HCT116 (cell line): ENCODE data around the gene TRAIP. TPM values are rescaled to one million over a fixed set of nuclear protein-coding genes. Genes with fewer than 3 reads are reported as not detected.

Experiments used
- ATAC-seq: fragments of 200-7000 bp; cut with Tn5 transposase; 2 replicates; pipeline ENCODE4 v1.9.1; 2020; ENCODE audit warnings: mild to moderate bottlenecking, moderate library complexity
- BruUV-seq: library from RNA; stranded (reverse); fragments of 400-500 nt; replicated peaks from 2 replicates; lab custom pipeline; 2021; lab: Mats Ljungman, UMichigan
- CTCF ChIA-PET: fragments of 300-600 bp; sonication (Branson Sonifier 250); formaldehyde crosslinking; loops from one replicate; lab custom pipeline; 2021; ENCODE audit warnings: antibody characterized with exemption; lab: Charles Lee
- POLR2A ChIA-PET: fragments of 300-600, 350-600 bp; sonication (Branson Sonifier 250); formaldehyde crosslinking; loops from one replicate; lab custom pipeline; 2021; ENCODE audit warnings: antibody characterized with exemption; lab: Charles Lee
- RAD21 ChIA-PET, 2 experiments: fragments of 300-600 bp; sonication (Branson Sonifier 250); formaldehyde crosslinking; loops; one replicate each; lab custom pipeline; 2023; ENCODE audit warnings: low total read pairs in 2 of 2; ENCODE audit not compliant: uncharacterized antibody in 2 of 2, unreplicated experiment in 2 of 2, low non-redundant PET in 1 of 2; lab: Charles Lee
- DNase-seq: peaks from one replicate; pipeline ENCODE4 v3.0.0-alpha.2; 2010; ENCODE audit warnings: low read depth, low spot score
- H2AFZ ChIP-seq: fragments of 200-600 bp; shearing (Covaris generic), sonication (generic); 2 replicates; pipeline ENCODE4 v1.6.1; 2017; ENCODE audit warnings: low read depth, mixed run types, mixed read lengths, antibody characterized with exemption, low read length; ENCODE audit not compliant: poor library complexity, severe bottlenecking
- H3K27ac ChIP-seq: 2 replicates; pipeline ENCODE4 v1.5.1; 2012; ENCODE audit warnings: low read depth, low read length
- H3K27me3 ChIP-seq: fragments of 200-600 bp; sonication (generic); 2 replicates; pipeline ENCODE4 v1.6.1; 2016; ENCODE audit warnings: mixed run types, low read length, mixed read lengths; ENCODE audit not compliant: insufficient read depth
- H3K36me3 ChIP-seq, 2 experiments: fragments of 200-500 bp in 1 of 2; fragments of 200-600 bp in 1 of 2; sonication (Bioruptor generic) in 1 of 2; sonication (generic) in 1 of 2; 2 replicates each; pipeline versions ENCODE4 v1.5.1 to v1.6.1; 2014 to 2016; ENCODE audit warnings: low read length in 2 of 2, inconsistent platforms in 1 of 2, mixed read lengths in 1 of 2, mixed run types in 1 of 2; ENCODE audit not compliant: insufficient read depth in 2 of 2, control insufficient read depth in 1 of 2
- H3K4me1 ChIP-seq, 2 experiments: fragments of 200-600 bp in 1 of 2; sonication (generic) in 1 of 2; 2 replicates each; pipeline versions ENCODE4 v1.5.1 to v1.6.1; 2012 to 2017; ENCODE audit warnings: low read length in 2 of 2, inconsistent platforms in 1 of 2, mild to moderate bottlenecking in 1 of 2, mixed read lengths in 1 of 2, mixed run types in 1 of 2, moderate library complexity in 1 of 2; ENCODE audit not compliant: insufficient read depth in 2 of 2, control insufficient read depth in 1 of 2
- H3K4me2 ChIP-seq: fragments of 200-600 bp; sonication (generic); 2 replicates; pipeline ENCODE4 v1.6.1; 2017; ENCODE audit warnings: mixed run types, low read length, mixed read lengths
- H3K4me3 ChIP-seq, 2 experiments: fragments of 200-600 bp in 1 of 2; sonication (generic) in 1 of 2; replicated peaks in 1 of 2; 2 replicates each; pipeline ENCODE4 v1.5.1; 2011 to 2016; ENCODE audit warnings: low read length in 2 of 2, control low read depth in 1 of 2, low read depth in 1 of 2, mild to moderate bottlenecking in 1 of 2, mixed read lengths in 1 of 2, mixed run types in 1 of 2
- H3K79me2 ChIP-seq: fragments of 200-600 bp; sonication (generic); 2 replicates; pipeline ENCODE4 v1.6.1; 2017; ENCODE audit warnings: mild to moderate bottlenecking, mixed run types, low read length, moderate library complexity, mixed read lengths; ENCODE audit not compliant: insufficient read depth
- H3K9ac ChIP-seq: fragments of 200-600 bp; sonication (generic); 2 replicates; pipeline ENCODE4 v1.6.1; 2016; ENCODE audit warnings: low read length, mixed read lengths
- H3K9me2 ChIP-seq: fragments of 200-600 bp; sonication (generic), shearing (Covaris generic); 2 replicates; pipeline ENCODE4 v1.6.1; 2017; ENCODE audit warnings: mixed run types, mild to moderate bottlenecking, moderate library complexity; ENCODE audit not compliant: insufficient read depth
- H3K9me3 ChIP-seq, 2 experiments: fragments of 200-500 bp in 1 of 2; fragments of 200-600 bp in 1 of 2; sonication (Bioruptor generic) in 1 of 2; sonication (generic) in 1 of 2; 2 replicates each; pipeline ENCODE4 v1.6.1; 2014 to 2017; ENCODE audit warnings: low read length in 2 of 2, mixed read lengths in 2 of 2, inconsistent platforms in 1 of 2, low read depth in 1 of 2, mild to moderate bottlenecking in 1 of 2, mixed run types in 1 of 2, moderate library complexity in 1 of 2; ENCODE audit not compliant: control insufficient read depth in 1 of 2, insufficient read depth in 1 of 2
- H4K20me1 ChIP-seq: fragments of 200-600 bp; sonication (generic), shearing (Covaris generic); 2 replicates; pipeline ENCODE4 v1.6.1; 2017; ENCODE audit warnings: mixed run types, mild to moderate bottlenecking, moderate library complexity; ENCODE audit not compliant: insufficient read depth
- ATF3 ChIP-seq: IDR thresholded peaks from 2 replicates; pipeline ENCODE4 v1.6.1; 2012
- CBX3 ChIP-seq: IDR thresholded peaks from 2 replicates; pipeline ENCODE4 v1.6.1; 2012; ENCODE audit warnings: low read depth
- EGR1 ChIP-seq: IDR thresholded peaks from 2 replicates; pipeline ENCODE4 v1.6.1; 2012; ENCODE audit warnings: low read depth
- ELF1 ChIP-seq: IDR thresholded peaks from 2 replicates; pipeline ENCODE4 v1.6.1; 2012; ENCODE audit warnings: low read depth, borderline replicate concordance
- EZH2 ChIP-seq: fragments of 200-600 bp; sonication (generic); IDR thresholded peaks from 2 replicates; pipeline ENCODE4 v1.6.1; 2017; ENCODE audit warnings: antibody characterized with exemption, mixed run types
- EZH2phosphoT487 ChIP-seq: fragments of 200-600 bp; IDR thresholded peaks from 2 replicates; pipeline ENCODE4 v1.6.1; 2018; ENCODE audit warnings: antibody characterized with exemption, borderline replicate concordance
- FOSL1 ChIP-seq: IDR thresholded peaks from 2 replicates; pipeline ENCODE4 v1.6.1; 2012; ENCODE audit warnings: low read depth
- JUND ChIP-seq: IDR thresholded peaks from 2 replicates; pipeline ENCODE4 v1.6.1; 2012
- MAX ChIP-seq: IDR thresholded peaks from 2 replicates; pipeline ENCODE4 v1.6.1; 2012
- POLR2AphosphoS5 ChIP-seq: IDR thresholded peaks from 2 replicates; pipeline ENCODE4 v1.6.1; 2011; ENCODE audit warnings: mild to moderate bottlenecking, low read depth, low read length, moderate library complexity
- RAD21 ChIP-seq: IDR thresholded peaks from 2 replicates; pipeline ENCODE4 v1.6.1; 2012; ENCODE audit warnings: low read depth, mild to moderate bottlenecking
- SP1 ChIP-seq: IDR thresholded peaks from 2 replicates; pipeline ENCODE4 v1.6.1; 2012; ENCODE audit warnings: low read depth
- TCF7L2 ChIP-seq: IDR thresholded peaks from 2 replicates; pipeline ENCODE4 v1.7.0; 2011; ENCODE audit warnings: borderline replicate concordance, inconsistent platforms; ENCODE audit not compliant: insufficient read depth, insufficient read length; ENCODE audit errors: extremely low read depth
- ZBTB33 ChIP-seq: IDR thresholded peaks from 2 replicates; pipeline ENCODE4 v1.6.1; 2011; ENCODE audit warnings: mild to moderate bottlenecking, low read length, moderate library complexity; ENCODE audit not compliant: insufficient replicate concordance; ENCODE audit errors: extremely low read depth
- ZFX ChIP-seq: fragments of 450-650 bp; IDR thresholded peaks from 2 replicates; pipeline ENCODE4 v1.6.1; 2017
- intact Hi-C: fragments of 100-400 bp; cut with micrococcal nuclease; formaldehyde crosslinking; loops from 2 replicates; pipeline ENCODE4 v1.10.0; 2022
- total RNA-seq: library from RNA; stranded (reverse); gene quantifications from one replicate; pipeline ENCODE4 v1.2.1, GENCODE V29; 2021; ENCODE audit not compliant: unreplicated experiment
- TF ChIP-seq, protein P1 (sequence below): IDR thresholded peaks from 2 replicates; pipeline ENCODE4 v1.6.1; 2012; ENCODE audit warnings: low read depth
- TF ChIP-seq, protein P2 (sequence below), 3 experiments: fragments of 200-600 bp in 1 of 3; sonication (generic) in 1 of 3; IDR thresholded peaks in 2 of 3; conservative IDR thresholded peaks in 1 of 3; 2 replicates each; pipeline ENCODE4 v1.5.1; 2012 to 2017; ENCODE audit warnings: low read depth in 2 of 3, low read length in 2 of 3, antibody characterized with exemption in 1 of 3, borderline replicate concordance in 1 of 3, control low read depth in 1 of 3, mild to moderate bottlenecking in 1 of 3, mixed read lengths in 1 of 3, mixed run types in 1 of 3, moderate library complexity in 1 of 3; ENCODE audit not compliant: insufficient read depth in 1 of 3

The TRAIP gene
- total RNA-seq, 1 experiment from 2014 or later = 25.5 TPM

DNA sequence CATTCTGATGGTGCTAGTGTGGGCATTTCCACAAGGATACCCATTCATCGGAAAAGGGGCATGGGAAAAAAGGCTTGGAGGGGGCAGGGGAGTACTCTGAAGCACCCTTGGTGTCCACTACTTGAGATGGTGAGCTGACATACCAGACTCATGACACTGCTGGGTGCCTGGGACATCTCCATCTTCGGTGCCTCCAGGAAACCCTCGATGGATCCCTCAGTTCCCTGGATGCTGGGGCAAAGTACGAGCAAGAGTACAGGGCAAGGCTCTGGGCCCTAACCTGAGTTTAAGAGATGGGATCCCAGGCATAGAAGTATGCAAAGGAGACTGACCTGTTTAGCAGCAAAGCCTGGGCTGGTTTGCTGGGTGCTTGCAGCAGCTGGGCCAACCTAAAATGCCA, 64.8 kb downstream of the TRAIP start:
- Histone ChIP-seq H3K4me1 (peaks cover 5 to 8% of the 10 kb centered on the region in 2 experiments; a peak in 3 of 4 replicates), H3K79me2 (no peaks in the 10 kb centered on the region), H3K27me3 (no peaks in the 10 kb centered on the region), H3K4me2 (no peak overlapping the region), H3K9me2 (no peaks in the 10 kb centered on the region), H2AFZ (no peak overlapping the region), H3K36me3 (no peaks in the 10 kb centered on the region), H4K20me1 (no peaks in the 10 kb centered on the region), H3K9me3 (no peaks in the 10 kb centered on the region), H3K9ac (no peak overlapping the region), H3K27ac (no peak overlapping the region), H3K4me3 (no peak overlapping the region)
- no peak for ATAC-seq
- ChIA-PET RAD21 (no interaction called here), POLR2A (no interaction called here)
- intact Hi-C loops = no loop called here
- no TSS peak for BruUV-seq
- TF ChIP-seq SP1 (no peak), CBX3 (no peak), RAD21 (no peak), MAX (no peak), TCF7L2 (no peak), EGR1 (no peak), ZBTB33 (no peak), POLR2AphosphoS5 (no peak), EZH2phosphoT487 (no peak), ZFX (no peak), EZH2 (no peak), ELF1 (no peak), JUND (no peak), ATF3 (no peak), FOSL1 (no peak)
- TF ChIP-seq, protein P1, sequence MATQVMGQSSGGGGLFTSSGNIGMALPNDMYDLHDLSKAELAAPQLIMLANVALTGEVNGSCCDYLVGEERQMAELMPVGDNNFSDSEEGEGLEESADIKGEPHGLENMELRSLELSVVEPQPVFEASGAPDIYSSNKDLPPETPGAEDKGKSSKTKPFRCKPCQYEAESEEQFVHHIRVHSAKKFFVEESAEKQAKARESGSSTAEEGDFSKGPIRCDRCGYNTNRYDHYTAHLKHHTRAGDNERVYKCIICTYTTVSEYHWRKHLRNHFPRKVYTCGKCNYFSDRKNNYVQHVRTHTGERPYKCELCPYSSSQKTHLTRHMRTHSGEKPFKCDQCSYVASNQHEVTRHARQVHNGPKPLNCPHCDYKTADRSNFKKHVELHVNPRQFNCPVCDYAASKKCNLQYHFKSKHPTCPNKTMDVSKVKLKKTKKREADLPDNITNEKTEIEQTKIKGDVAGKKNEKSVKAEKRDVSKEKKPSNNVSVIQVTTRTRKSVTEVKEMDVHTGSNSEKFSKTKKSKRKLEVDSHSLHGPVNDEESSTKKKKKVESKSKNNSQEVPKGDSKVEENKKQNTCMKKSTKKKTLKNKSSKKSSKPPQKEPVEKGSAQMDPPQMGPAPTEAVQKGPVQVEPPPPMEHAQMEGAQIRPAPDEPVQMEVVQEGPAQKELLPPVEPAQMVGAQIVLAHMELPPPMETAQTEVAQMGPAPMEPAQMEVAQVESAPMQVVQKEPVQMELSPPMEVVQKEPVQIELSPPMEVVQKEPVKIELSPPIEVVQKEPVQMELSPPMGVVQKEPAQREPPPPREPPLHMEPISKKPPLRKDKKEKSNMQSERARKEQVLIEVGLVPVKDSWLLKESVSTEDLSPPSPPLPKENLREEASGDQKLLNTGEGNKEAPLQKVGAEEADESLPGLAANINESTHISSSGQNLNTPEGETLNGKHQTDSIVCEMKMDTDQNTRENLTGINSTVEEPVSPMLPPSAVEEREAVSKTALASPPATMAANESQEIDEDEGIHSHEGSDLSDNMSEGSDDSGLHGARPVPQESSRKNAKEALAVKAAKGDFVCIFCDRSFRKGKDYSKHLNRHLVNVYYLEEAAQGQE = no peak
- TF ChIP-seq, protein P2, sequence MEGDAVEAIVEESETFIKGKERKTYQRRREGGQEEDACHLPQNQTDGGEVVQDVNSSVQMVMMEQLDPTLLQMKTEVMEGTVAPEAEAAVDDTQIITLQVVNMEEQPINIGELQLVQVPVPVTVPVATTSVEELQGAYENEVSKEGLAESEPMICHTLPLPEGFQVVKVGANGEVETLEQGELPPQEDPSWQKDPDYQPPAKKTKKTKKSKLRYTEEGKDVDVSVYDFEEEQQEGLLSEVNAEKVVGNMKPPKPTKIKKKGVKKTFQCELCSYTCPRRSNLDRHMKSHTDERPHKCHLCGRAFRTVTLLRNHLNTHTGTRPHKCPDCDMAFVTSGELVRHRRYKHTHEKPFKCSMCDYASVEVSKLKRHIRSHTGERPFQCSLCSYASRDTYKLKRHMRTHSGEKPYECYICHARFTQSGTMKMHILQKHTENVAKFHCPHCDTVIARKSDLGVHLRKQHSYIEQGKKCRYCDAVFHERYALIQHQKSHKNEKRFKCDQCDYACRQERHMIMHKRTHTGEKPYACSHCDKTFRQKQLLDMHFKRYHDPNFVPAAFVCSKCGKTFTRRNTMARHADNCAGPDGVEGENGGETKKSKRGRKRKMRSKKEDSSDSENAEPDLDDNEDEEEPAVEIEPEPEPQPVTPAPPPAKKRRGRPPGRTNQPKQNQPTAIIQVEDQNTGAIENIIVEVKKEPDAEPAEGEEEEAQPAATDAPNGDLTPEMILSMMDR (IDR thresholded peaks at IDR 0.05 in 2 of 3, conservative IDR thresholded peaks at IDR 0.05 in 1 of 3; ENCODE audit: borderline replicate concordance in 1 of 3, insufficient read depth in 1 of 3, low read depth in 2 of 3, low read length in 2 of 3) = no peak
- TF ChIP-seq, all 23 proteins: peak for 0
- CTCF ChIA-PET = no interaction called here
- DNase-seq = no peak
